Measurements from ENCODE around the gene PAFAH1B2.

The PAFAH1B2 gene

GRCh38 chr11:117220999-117221774 is 77.1 kb downstream of the PAFAH1B2 start:
- H3K4me3 ChIP-seq (ENCODE audit: insufficient read depth, low read length, poor library complexity, severe bottlenecking), result no peak overlapping the region
- TF ChIP-seq EZH2phosphoT487 (conservative IDR thresholded peaks at IDR 0.05; ENCODE audit: low read length) (no peak), CTCF (IDR thresholded peaks at IDR 0.05; ENCODE audit: insufficient read depth, low read length, poor library complexity, severe bottlenecking) (no peak)
- no peaks in the 10 kb centered on the region for H3K9me3 ChIP-seq (ENCODE audit: insufficient read depth, low read length)
- H2AFZ ChIP-seq (ENCODE audit: low read depth, low read length, severe bottlenecking), result no peak overlapping the region
- H3K4me2 ChIP-seq (ENCODE audit: low read depth, low read length, poor library complexity, severe bottlenecking), result no peak overlapping the region
- no peaks in the 10 kb centered on the region for H3K9me2 ChIP-seq (replicated peaks; ENCODE audit: insufficient read depth, low read length)
- H3F3A ChIP-seq (ENCODE audit: insufficient read depth), result no peaks in the 10 kb centered on the region
- no peaks in the 10 kb centered on the region for H3K79me2 ChIP-seq (ENCODE audit: insufficient read depth, low read length)
- no peak overlapping the region for H3K27ac ChIP-seq (ENCODE audit: low read depth, low read length)
- no peaks in the 10 kb centered on the region for H4K20me1 ChIP-seq (ENCODE audit: low read depth, low read length)
- H3K9ac ChIP-seq (ENCODE audit: low read length), result no peak overlapping the region
- no peaks in the 10 kb centered on the region for H3K36me3 ChIP-seq (ENCODE audit: low read length)
- H3K27me3 ChIP-seq (ENCODE audit: low read length), result no peaks in the 10 kb centered on the region

- Histone ChIP-seq H3K79me2 (ENCODE audit: insufficient read depth, low read length) (no peaks in the 10 kb centered on the region), H3K36me3 (ENCODE audit: low read length) (no peaks in the 10 kb centered on the region), H3K9ac (ENCODE audit: low read length) (no peak overlapping the region), H3K4me3 (ENCODE audit: insufficient read depth, low read length, poor library complexity, severe bottlenecking) (no peak overlapping the region), H2AFZ (ENCODE audit: low read depth, low read length, severe bottlenecking) (no peak overlapping the region), H4K20me1 (ENCODE audit: low read depth, low read length) (no peaks in the 10 kb centered on the region), H3K9me3 (ENCODE audit: insufficient read depth, low read length) (no peaks in the 10 kb centered on the region), H3K9me2 (replicated peaks; ENCODE audit: insufficient read depth, low read length) (no peaks in the 10 kb centered on the region), H3K4me2 (ENCODE audit: low read depth, low read length, poor library complexity, severe bottlenecking) (no peak overlapping the region), H3K27me3 (ENCODE audit: low read length) (no peaks in the 10 kb centered on the region), H3K27ac (ENCODE audit: low read depth, low read length) (no peak overlapping the region), H3F3A (ENCODE audit: insufficient read depth) (no peaks in the 10 kb centered on the region)
- TF ChIP-seq EZH2phosphoT487 (conservative IDR thresholded peaks at IDR 0.05; ENCODE audit: low read length), result no peak
- TF ChIP-seq CTCF (IDR thresholded peaks at IDR 0.05; ENCODE audit: insufficient read depth, low read length, poor library complexity, severe bottlenecking), result no peak
Measured at GRCh38 chr11:117221775-117222517, 77.9 kb downstream of the PAFAH1B2 start.

- no peak overlapping the region for H3K4me3 ChIP-seq (ENCODE audit: insufficient read depth, low read length, poor library complexity, severe bottlenecking)
- no peak overlapping the region for H2AFZ ChIP-seq (ENCODE audit: low read depth, low read length, severe bottlenecking)
- no peak overlapping the region for H3K27ac ChIP-seq (ENCODE audit: low read depth, low read length)
- no peaks in the 10 kb centered on the region for H3K9me3 ChIP-seq (ENCODE audit: insufficient read depth, low read length)
- no peaks in the 10 kb centered on the region for H3K9me2 ChIP-seq (replicated peaks; ENCODE audit: insufficient read depth, low read length)
- no peaks in the 10 kb centered on the region for H3K27me3 ChIP-seq (ENCODE audit: low read length)
- no peaks in the 10 kb centered on the region for H3F3A ChIP-seq (ENCODE audit: insufficient read depth)
- no peaks in the 10 kb centered on the region for H3K36me3 ChIP-seq (ENCODE audit: low read length)
- no peaks in the 10 kb centered on the region for H4K20me1 ChIP-seq (ENCODE audit: low read depth, low read length)
- no peaks in the 10 kb centered on the region for H3K79me2 ChIP-seq (ENCODE audit: insufficient read depth, low read length)
- H3K4me2 ChIP-seq (ENCODE audit: low read depth, low read length, poor library complexity, severe bottlenecking), result no peak overlapping the region
- TF ChIP-seq EZH2phosphoT487 (conservative IDR thresholded peaks at IDR 0.05; ENCODE audit: low read length) (no peak), CTCF (IDR thresholded peaks at IDR 0.05; ENCODE audit: insufficient read depth, low read length, poor library complexity, severe bottlenecking) (no peak)
- no peak overlapping the region for H3K9ac ChIP-seq (ENCODE audit: low read length)
Measured at GRCh38 chr11:117222991-117223740, 79.1 kb downstream of the PAFAH1B2 start.

All from SU-DHL-6 (cell line).